Melanocyte of skin (primary cell): ENCODE measurements around the gene ANKUB1. TPM values are rescaled to one million over a fixed set of nuclear protein-coding genes. Genes with fewer than 3 reads are reported as not detected.

Source experiments
- small RNA-seq, 2 donors: library from RNA; depleted of rRNA; stranded (forward); fragments of <200 nt; gene quantifications; one replicate each; pipeline ENCODE3, GENCODE V24; 2012
- total RNA-seq, 2 donors: library from RNA; depleted of rRNA; stranded (reverse); fragments of >200 nt; gene quantifications; 2 replicates each; pipeline ENCODE4 v1.2.3, GENCODE V29; 2012

The ANKUB1 gene, protein sequence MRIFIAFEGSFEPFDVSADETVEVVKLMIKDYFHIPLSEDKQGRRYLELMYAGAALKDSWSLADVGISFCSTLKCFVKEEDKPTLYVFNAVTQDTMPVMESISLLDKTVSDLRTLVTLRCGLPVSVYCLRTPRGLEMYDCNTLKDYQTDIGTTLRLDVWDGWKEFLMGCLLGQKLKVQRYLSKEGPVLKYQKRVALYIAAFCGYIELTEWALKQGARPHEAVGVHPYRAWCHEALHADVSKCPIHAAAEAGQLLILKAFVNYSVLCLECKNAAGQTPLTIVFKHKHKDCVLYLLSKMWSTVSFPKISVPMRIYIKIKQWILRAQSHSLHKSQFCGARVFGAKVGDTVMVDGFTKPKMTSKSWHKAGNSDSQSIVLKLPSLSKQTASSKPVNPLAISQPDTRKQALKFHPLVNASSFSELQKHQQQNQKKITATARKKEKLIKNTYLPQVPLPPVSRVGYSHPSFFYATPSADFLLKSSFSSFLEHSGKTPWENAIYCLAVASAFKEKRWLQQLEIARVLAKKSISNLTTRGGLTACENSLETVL
- not detected for total RNA-seq

DNA sequence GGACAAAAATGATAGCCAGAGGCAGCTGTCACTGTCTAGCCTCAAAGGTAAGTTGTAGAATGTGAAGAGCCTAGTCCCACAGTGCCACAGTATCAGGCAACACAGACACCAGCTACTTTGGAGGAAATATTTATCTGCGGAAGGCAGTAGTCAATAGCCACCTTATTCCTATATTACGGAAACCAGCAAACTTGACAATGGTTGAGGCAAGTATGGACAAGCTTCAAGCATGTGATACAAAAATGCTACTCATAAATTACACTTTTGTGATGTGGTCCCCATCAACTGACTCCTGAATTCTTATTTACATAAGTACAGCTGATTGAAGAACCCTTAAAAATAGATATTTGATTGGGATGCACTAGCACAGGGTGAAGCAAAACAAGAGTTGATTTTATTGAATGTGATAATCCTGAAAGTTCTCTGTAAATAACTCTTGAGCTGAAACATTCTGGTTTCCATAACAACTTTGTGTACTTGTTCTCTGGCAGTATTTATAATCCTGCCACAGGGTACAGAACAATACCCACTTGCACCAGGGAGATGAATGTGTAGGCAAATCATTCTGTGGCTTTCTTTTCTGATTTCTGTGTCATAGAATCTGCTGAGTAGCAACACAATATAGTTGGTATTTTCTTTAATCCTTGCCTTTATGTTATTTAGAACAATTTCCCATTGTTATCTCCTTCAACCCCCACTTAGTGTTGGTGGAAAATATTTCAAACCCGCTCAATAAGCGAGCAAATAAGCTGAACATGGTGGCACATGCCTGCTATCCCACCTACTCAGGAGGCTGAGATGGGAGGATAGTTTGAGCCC lies at the start of gene ANKUB1:
Gene ANKUB1 (minus strand): TSS at position 103 of the 819 bp plus-strand sequence. CDS start 188 bp downstream, outside the sequence.

DNA sequence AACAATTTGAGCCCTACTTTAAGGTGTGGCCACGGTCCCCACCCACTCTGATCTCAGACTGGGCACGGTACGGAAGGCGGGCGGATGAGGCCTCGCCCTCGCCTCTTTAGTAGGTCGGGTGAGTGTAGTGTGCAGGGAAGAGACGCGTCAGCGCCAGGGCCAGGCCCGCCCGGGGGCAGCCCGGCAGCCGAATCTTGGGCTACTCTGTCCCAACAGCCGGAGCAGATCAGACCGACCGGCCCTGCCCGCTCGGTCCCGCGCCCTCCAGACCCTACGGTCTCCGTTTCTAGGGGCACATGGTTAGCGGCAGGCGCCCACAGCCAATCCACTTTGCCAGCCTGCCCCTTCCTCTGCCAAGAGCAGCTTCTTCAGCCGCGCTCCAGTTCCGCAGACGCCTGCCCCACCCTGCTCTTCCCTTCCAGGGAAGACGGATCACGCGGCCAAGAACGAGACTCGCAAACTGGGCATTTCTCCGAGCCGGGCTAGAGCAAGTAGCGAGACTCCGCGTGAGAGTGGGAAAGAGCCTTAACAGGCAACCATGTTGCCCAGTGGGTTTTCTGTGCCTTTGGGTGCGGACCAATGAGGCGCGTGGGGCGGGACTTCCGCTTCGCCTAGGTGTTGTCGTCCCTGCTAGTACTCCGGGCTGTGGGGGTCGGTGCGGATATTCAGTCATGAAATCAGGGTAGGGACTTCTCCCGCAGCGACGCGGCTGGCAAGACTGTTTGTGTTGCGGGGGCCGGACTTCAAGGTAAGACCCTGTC lies 20.4 kb upstream of the ANKUB1 start, which contains the start of gene RNF13:
Gene RNF13 (plus strand): TSS at position 610 of the 761 bp plus-strand sequence. CDS start 32,812 bp downstream, outside the sequence.

DNA sequence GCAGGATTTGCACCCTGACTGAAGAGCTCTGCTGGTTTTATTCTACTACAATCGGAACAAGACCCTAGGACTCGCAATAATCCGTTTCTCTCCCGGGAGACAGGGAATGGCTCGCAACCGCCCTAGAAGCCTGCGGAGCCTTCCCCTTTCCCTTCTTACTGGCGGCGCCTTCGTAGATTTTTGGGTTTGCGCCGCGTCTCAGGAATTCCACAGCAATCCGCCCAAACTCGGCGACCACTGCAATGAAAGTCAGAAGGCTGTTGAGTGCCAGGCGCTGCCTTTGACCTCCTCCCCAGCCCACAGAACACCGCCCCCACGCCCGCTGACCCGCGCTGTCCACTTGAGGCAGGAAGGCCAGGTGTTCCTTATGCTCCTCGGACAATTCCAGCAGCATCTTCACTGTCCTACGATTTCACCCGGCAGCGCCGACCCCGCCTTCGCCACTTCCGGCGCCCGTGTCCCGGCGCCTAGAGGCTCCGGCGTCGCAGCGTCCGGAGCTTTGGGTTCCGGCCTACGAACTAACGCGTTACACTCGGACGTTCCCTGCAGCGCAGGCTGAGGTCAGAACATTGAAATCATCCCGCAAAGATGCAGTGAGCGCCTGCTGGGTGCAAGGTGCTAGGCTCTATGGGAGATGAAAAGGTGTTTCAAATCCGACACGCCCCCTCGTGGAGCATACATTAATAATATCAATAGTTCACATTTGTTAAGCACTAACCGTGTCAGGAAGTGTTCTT lies 40.1 kb downstream of the ANKUB1 start, which contains the start of gene COMMD2:
Gene COMMD2 (minus strand): TSS at position 439 of the 737 bp plus-strand sequence. CDS start 45 bp downstream, at position 394.

Small RNA genes lying within 50 kb of the gene (small RNA-seq; reads per million reads assigned to genes)
- 0 reads per million in 2 donors for gene RNU6-507P

Other genes with a start within 250 kb of the ANKUB1 start
- gene WWTR1, start 134.5 kb downstream of the ANKUB1 start, total RNA-seq: 10 to 100 TPM; 48.9 to 66.6 TPM
- gene COMMD2, start 40.1 kb downstream of the ANKUB1 start, total RNA-seq: 10 to 100 TPM; 27.9 to 28.3 TPM
- 100 to 1,000 TPM; 159 to 175 TPM for gene RNF13, start 20.7 kb upstream of the ANKUB1 start, total RNA-seq
- 100 to 1,000 TPM; 206 to 225 TPM for gene PFN2, start 178.3 kb upstream of the ANKUB1 start, total RNA-seq